Activated naive CD8-positive, alpha-beta T cell treated with anti-CD3 and anti-CD28 coated beads for 36 hours (primary cell): ENCODE data around the gene GPATCH4. TPM values are rescaled to one million over a fixed set of nuclear protein-coding genes. Genes with fewer than 3 reads are reported as not detected.
"Not testable (repeated sequence)": the region's sequence is repeated elsewhere in the genome, so short reads cannot be mapped to it uniquely, and the experiment has no call there.

Source experiments
- DNase-seq: peaks from one replicate; pipeline ENCODE4 v3.0.0; 2021
- H3K27ac Mint-ChIP-seq: one replicate; pipeline ENCODE4 v1.8.0; 2022; ENCODE audit warnings: mild to moderate bottlenecking, moderate library complexity, mixed read lengths
- H3K27me3 Mint-ChIP-seq: one replicate; pipeline ENCODE4 v1.8.0; 2022; ENCODE audit warnings: mild to moderate bottlenecking, mixed read lengths
- H3K36me3 Mint-ChIP-seq: one replicate; pipeline ENCODE4 v1.8.0; 2021; ENCODE audit warnings: mild to moderate bottlenecking, mixed read lengths
- H3K4me1 Mint-ChIP-seq: one replicate; pipeline ENCODE4 v1.8.0; 2021; ENCODE audit warnings: mixed read lengths
- H3K4me3 Mint-ChIP-seq: one replicate; pipeline ENCODE4 v1.8.0; 2022; ENCODE audit warnings: mild to moderate bottlenecking, moderate library complexity, mixed read lengths
- H3K9me3 Mint-ChIP-seq: one replicate; pipeline ENCODE4 v1.8.0; 2022; ENCODE audit warnings: mixed read lengths
- total RNA-seq, 2 experiments: library from RNA; stranded (reverse); gene quantifications; one replicate each; pipeline ENCODE4 v1.2.3, GENCODE V29; 2021

Gene GPATCH4
- total RNA-seq, 2 experiments from 2014 or later, result 103 TPM

DNA sequence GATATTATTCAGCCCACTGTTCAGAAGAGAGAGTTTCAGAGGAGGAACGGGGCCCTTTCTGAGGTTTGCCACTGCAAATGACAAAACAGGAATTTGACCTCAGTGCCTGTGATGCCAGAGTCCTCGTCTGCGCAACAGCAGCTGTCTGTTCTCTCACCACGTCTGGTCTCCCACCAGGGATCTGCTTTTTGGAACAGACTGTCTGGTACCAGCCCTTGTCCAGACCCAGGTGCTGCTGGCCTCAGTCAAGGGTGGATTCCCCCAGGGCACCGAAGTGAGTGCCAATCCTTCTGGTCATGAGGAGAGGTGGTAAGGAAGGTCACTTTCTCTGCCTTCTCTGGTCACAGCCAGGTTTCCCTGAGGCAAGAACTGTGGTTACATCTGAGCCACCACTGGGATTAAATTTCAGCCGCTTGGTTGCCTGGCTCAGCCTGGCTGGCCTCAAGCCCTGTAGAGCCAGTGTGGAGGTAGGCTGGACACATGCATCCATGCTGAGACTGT lies 38.4 kb upstream of the GPATCH4 start:
- H3K4me1 Mint-ChIP-seq, result peaks cover 24% of the 10 kb centered on the region
- no peak overlapping the region for H3K27ac Mint-ChIP-seq
- no peak for DNase-seq
- H3K36me3 Mint-ChIP-seq, result no peaks in the 10 kb centered on the region
- H3K4me3 Mint-ChIP-seq, result no peak overlapping the region
- H3K27me3 Mint-ChIP-seq, result peaks cover 87% of the 10 kb centered on the region
- H3K9me3 Mint-ChIP-seq, result no peaks in the 10 kb centered on the region

DNA sequence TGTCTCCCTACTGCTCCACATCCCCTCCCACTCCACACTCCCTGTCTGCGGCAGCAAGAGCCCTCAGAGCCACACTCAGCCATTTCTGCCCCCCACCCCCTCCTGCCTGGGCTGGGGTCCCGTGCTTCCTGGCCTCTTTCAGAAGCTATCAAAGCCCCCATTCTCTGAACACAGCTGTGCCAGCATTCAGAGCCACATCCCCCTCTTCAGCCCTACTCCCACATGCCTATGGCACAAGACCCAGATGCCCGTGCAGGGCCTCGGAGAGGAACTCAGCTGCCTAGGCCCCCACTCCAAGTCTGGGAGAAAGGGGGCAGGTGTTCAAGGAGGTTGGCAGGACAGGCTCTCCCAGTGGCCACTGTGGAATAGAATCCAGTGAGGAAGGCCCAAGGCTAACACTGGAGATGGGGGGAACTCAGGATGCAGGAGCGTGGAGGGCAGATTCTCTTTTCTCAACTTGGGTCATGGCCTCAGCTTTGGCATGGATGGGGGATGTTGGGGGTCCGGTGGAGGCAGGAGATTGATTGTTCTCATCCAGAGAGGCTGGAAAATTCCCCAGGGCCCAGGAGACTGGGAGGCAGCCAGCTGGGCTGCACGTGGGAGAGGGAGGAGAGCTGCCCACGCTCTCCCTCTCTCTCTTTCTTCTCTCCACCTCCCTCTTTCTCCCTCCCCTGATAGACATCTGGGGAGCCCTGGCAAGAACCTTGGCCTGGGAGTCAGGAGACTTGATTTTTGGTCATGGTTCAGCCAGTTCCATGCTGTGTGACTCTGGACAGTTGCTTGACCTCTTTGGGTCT lies 37.1 kb upstream of the GPATCH4 start:
- peaks cover 85% of the 10 kb centered on the region for H3K27me3 Mint-ChIP-seq
- no peak overlapping the region for H3K4me3 Mint-ChIP-seq
- no peaks in the 10 kb centered on the region for H3K9me3 Mint-ChIP-seq
- no peaks in the 10 kb centered on the region for H3K36me3 Mint-ChIP-seq
- no peak overlapping the region for H3K27ac Mint-ChIP-seq
- no peak for DNase-seq
- H3K4me1 Mint-ChIP-seq, result peaks cover 18% of the 10 kb centered on the region

DNA sequence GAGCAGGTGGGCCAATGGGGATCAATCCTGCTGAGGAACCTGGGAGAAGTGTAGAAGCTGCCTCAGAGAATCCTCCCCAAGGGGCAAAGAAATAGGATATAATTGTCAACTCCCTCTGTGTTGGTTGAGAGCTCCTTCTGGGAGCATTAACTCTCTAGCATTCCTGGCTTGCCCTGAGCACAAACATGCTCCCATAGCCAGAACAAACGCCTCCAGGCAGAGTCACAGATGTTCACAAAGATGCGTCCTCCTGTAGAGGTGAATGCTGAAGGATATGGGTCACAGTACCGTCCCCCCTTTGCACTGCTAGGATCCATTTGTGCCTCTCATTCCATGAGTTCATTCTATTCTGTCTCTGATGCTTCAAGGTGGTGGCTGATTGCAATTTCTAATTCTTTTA lies 31.1 kb upstream of the GPATCH4 start:
- H3K4me3 Mint-ChIP-seq, result no peak overlapping the region
- H3K27me3 Mint-ChIP-seq, result peaks cover 75% of the 10 kb centered on the region
- no peaks in the 10 kb centered on the region for H3K36me3 Mint-ChIP-seq
- H3K4me1 Mint-ChIP-seq, result no peaks in the 10 kb centered on the region
- no peak overlapping the region for H3K27ac Mint-ChIP-seq
- H3K9me3 Mint-ChIP-seq, result no peaks in the 10 kb centered on the region
- no peak for DNase-seq

DNA sequence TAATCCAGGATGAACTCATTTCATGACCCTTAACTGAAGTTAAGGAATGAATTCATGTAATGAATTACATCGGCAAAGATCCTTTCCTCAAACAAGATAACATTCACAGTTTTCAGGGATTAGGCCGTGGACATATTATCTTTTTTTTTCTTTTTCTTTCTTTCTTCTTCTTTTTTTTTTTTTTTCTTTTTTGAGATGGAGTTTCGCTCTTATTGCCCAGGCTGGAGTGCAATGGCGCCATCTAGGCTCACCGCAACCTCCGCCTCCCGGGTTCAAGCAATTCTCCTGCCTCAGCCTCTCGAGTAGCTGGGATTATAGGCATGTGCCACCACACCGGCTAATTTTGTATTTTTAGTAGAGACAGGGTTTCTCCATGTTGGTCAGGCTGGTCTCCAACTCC lies 29.9 kb upstream of the GPATCH4 start:
- not testable (repeated sequence) for H3K4me3 Mint-ChIP-seq, H3K4me1 Mint-ChIP-seq, H3K27ac Mint-ChIP-seq, H3K9me3 Mint-ChIP-seq, H3K36me3 Mint-ChIP-seq, DNase-seq
- peaks cover 72% of the 10 kb centered on the region for H3K27me3 Mint-ChIP-seq

DNA sequence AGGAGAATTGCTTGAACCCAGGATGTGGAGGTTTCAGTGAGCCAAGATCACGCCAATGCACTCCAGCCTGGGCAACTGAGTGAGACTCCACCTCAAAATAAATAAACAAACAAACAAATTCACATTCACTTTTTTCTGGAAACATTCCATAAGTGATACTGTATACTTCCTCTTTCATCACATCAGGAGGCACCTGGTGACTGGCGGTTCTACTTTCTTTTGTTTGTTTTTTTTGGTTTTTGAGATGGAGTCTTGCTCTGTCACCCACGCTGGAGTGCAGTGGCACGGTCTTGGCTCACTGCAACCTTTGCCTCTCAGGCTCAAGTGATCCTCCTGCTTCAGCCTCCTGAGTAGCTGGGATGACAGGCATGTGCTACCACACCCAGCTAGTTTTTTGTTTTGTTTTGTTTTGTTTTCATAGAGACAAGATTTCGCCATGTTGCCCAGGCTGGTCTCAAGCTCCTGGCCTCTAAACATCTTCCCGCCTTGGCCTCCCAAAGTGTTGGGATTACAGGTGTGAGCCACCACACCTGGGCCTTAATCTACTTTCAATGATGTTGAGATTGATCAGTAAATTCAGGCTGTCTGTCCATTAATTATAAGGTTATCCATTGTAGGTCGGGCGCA lies 28.7 kb upstream of the GPATCH4 start:
- Mint-ChIP-seq H3K4me1 (peaks cover 5% of the 10 kb centered on the region), H3K27me3 (peaks cover 74% of the 10 kb centered on the region), H3K36me3 (no peaks in the 10 kb centered on the region), H3K9me3 (no peaks in the 10 kb centered on the region), H3K4me3 (no peak overlapping the region), H3K27ac (no peak overlapping the region)
- no peak for DNase-seq

DNA sequence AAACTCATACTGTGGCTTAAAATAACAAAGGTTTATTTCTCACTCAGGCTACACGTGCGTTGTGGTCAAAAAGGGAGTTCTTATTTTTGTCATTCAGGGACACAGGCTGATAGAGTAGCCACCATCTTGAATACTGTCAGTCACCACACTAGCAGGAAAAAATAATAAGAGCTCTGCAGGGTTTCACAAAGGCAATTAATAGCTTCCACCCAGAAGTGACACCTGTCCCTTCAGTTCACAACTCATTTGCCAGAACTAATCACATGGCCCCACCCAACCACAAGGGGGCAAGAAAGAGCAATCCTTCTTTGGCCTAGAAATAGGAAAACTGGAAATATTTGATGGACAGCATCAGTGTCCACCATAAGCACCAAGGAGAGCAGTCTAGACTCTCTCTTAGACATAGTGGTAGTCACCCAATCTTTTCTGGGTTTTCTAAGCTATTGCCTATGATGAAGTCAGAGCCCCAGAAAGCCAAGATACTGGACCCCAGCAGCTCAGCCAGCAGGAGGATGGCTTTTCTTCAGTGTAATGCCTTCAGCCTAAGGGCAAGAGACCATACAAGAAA lies 26.1 kb upstream of the GPATCH4 start:
- Mint-ChIP-seq H3K4me3 (no peak overlapping the region), H3K27ac (no peak overlapping the region)
- no peak for DNase-seq

DNA sequence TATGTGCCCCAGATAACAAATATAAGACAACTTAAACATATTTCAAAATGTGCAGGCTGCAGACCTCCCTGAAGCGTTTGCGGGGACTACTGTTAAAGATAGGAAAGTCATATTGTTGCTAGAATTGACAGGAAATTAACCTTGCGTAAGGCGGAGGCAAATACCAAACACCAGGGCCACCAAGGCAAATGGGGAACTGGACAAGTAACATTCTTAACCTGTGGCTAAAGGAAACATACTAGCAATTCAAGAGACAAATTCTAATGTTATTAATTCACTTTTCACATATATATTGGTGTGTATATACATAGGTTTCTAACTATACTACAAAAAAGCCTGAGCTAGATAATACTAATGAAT lies 24.8 kb upstream of the GPATCH4 start:
- DNase-seq, result no peak
- Mint-ChIP-seq H3K4me3 (no peak overlapping the region), H3K36me3 (no peaks in the 10 kb centered on the region), H3K27me3 (peaks cover 80% of the 10 kb centered on the region), H3K4me1 (peaks cover 5% of the 10 kb centered on the region), H3K27ac (no peak overlapping the region), H3K9me3 (no peaks in the 10 kb centered on the region)

More for the DNA sequence above, 26.1 kb upstream of the GPATCH4 start:
- H3K9me3 Mint-ChIP-seq, result no peaks in the 10 kb centered on the region
- peaks cover 80% of the 10 kb centered on the region for H3K27me3 Mint-ChIP-seq
- peaks cover 5% of the 10 kb centered on the region for H3K4me1 Mint-ChIP-seq
- H3K36me3 Mint-ChIP-seq, result no peaks in the 10 kb centered on the region

DNA sequence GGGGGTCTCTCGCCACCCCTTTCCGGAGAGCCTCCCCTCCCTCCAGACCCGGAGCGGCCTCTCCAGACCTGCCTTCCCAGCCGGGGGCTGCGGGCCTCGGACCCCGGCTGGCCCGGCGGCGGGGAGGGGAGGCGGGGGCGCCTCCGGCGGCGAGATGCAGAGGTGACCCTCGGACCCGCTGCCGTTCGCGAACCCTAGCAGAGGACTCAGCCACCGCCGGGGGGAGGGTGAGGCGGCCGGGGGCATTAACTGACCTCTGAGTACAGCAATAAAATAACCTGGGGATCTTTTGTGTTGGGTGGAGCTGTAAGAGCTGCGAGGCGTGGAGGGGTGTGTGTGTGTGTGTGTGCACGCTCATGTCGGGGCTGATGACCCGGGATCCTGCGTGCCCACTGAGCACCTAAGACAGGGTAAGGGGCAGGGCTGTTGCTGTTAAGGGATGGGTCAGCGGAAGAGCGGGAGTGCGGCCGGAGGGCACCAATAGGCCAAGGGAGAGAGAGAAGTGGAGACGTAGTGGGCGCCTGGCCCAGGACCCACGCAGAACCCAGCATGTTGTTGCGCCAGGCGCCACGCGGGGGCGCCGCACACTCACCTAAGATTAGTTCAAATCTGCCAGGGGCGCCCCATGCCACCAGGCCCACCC lies 24.3 kb upstream of the GPATCH4 start:
- H3K4me3 Mint-ChIP-seq, result peak overlapping the region; percentile 38

DNA sequence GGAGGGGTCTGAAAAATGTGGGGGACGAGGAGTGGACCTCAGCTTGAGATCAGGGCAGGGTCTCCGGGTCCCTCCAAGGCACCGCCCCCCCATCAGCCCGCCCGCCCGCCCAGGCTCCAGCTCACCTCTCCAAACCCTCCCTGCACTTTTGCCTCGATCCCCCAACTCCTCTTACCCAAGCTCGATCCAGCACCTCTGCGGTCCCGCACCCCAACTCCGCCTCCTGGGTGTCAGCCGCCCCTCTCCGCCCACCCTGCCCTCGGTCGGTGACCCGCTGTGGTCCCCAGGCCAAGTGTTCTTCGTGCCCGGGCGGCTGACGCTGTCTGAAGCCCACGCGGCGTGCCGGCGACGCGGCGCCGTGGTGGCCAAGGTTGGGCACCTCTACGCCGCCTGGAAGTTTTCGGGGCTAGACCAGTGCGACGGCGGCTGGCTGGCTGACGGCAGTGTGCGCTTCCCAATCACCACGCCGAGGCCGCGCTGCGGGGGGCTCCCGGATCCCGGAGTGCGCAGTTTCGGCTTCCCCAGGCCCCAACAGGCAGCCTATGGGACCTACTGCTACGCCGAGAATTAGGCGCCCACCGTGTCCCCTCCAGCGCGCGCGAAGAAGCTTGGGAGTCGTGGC lies 23.6 kb upstream of the GPATCH4 start:
- Mint-ChIP-seq H3K27me3 (peaks cover 79% of the 10 kb centered on the region), H3K27ac (no peak overlapping the region), H3K4me1 (peaks cover 5% of the 10 kb centered on the region), H3K36me3 (no peaks in the 10 kb centered on the region), H3K9me3 (no peaks in the 10 kb centered on the region), H3K4me3 (no peak overlapping the region)
- DNase-seq, result no peak

More for the DNA sequence above, 24.3 kb upstream of the GPATCH4 start:
- H3K36me3 Mint-ChIP-seq, result no peaks in the 10 kb centered on the region
- peaks cover 5% of the 10 kb centered on the region for H3K4me1 Mint-ChIP-seq
- peak; percentile 52 for DNase-seq
- peaks cover 79% of the 10 kb centered on the region for H3K27me3 Mint-ChIP-seq
- no peaks in the 10 kb centered on the region for H3K9me3 Mint-ChIP-seq
- no peak overlapping the region for H3K27ac Mint-ChIP-seq

DNA sequence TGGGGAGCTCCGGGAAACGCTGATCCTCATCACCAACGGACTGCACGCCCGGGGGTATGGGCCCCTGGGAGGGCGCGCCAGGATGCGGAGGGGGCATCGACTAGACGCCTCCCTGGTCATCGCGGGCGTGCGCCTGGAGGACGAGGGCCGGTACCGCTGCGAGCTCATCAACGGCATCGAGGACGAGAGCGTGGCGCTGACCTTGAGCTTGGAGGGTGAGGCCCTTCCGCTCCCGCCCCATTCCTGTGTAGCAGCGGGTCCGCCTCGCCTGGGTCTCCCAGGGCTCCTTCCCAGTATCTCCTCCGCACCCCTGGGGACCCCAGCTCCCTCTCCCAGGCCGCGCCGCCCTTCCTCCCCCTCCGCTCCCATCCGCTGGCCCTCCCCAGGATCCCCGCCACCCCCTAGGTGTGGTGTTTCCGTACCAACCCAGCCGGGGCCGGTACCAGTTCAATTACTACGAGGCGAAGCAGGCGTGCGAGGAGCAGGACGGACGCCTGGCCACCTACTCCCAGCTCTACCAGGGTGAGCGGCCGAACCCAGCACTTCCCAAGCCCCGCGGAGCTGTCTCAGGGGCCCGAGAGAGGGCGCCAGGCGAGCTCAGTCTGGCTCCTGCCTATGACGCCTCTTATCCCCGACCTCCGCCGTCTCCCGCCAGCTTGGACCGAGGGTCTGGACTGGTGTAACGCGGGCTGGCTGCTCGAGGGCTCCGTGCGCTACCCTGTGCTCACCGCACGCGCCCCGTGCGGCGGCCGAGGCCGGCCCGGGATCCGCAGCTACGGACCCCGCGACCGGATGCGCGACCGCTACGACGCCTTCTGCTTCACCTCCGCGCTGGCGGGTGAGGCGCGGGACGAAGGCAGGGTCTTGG lies 22.9 kb upstream of the GPATCH4 start:
- peaks cover 80% of the 10 kb centered on the region for H3K27me3 Mint-ChIP-seq
- peaks cover 5% of the 10 kb centered on the region for H3K4me1 Mint-ChIP-seq
- no peak overlapping the region for H3K27ac Mint-ChIP-seq
- peak overlapping the region; percentile 54 for H3K4me3 Mint-ChIP-seq
- no peaks in the 10 kb centered on the region for H3K9me3 Mint-ChIP-seq
- no peaks in the 10 kb centered on the region for H3K36me3 Mint-ChIP-seq
- DNase-seq, result peak; percentile 47

DNA sequence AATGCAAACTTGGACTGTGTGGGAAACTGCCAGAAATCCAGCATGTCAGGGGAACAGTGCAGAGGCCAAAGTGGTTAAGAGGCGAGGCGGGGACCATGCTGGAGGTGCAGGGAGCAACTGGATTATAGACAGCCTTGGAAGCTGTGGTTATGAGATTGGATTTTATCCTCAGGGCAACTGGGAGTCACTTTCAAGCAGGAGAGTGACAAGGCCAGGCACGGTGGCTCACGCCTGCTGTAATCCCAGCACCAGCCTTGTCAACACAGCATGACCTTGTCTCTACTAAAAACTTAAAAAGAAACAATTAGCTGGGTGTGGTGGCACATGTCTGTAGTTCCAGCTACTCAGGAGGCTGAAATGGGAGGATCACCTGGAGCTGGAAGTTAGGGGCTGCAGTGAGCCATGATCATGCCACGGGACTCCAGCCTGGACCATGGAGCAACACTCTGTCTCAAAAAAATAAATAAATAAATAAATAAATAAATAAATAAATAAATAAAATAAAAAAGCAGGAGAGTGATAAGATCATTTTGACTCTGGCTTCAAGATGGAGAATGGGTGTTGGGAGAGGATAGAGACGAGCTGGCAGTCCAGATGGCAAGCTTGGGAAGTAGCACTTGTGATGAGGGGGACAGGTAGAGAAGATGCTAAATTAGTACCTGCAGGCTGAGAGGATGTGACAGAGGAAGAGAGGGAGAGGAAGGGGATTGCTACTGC lies 21.5 kb upstream of the GPATCH4 start:
- Mint-ChIP-seq H3K4me3 (no peak overlapping the region), H3K9me3 (no peaks in the 10 kb centered on the region), H3K36me3 (no peaks in the 10 kb centered on the region), H3K4me1 (peaks cover 5% of the 10 kb centered on the region), H3K27ac (no peak overlapping the region), H3K27me3 (peaks cover 91% of the 10 kb centered on the region)
- DNase-seq, result no peak

DNA sequence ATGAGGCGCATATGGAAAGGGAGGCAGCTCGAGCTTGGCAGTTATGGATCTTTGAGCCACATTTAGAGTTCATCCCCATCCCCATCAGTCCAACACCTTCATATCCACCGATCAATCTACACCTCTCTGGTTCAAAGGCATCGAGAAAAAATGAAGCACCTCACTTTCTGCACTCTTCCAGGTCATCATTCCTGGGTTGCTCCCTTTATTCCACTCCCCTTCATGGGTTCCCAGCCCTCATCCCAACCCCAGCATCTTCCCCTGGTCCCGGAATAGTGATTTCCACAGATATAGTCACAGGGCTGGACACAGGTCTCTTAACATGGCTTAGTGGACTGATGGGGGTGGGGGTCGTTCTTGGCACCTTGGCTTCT lies 18.3 kb upstream of the GPATCH4 start:
- no peak overlapping the region for H3K27ac Mint-ChIP-seq
- no peaks in the 10 kb centered on the region for H3K4me1 Mint-ChIP-seq
- DNase-seq, result no peak
- H3K36me3 Mint-ChIP-seq, result no peaks in the 10 kb centered on the region
- peaks cover 88% of the 10 kb centered on the region for H3K27me3 Mint-ChIP-seq
- no peak overlapping the region for H3K4me3 Mint-ChIP-seq
- H3K9me3 Mint-ChIP-seq, result no peaks in the 10 kb centered on the region

DNA sequence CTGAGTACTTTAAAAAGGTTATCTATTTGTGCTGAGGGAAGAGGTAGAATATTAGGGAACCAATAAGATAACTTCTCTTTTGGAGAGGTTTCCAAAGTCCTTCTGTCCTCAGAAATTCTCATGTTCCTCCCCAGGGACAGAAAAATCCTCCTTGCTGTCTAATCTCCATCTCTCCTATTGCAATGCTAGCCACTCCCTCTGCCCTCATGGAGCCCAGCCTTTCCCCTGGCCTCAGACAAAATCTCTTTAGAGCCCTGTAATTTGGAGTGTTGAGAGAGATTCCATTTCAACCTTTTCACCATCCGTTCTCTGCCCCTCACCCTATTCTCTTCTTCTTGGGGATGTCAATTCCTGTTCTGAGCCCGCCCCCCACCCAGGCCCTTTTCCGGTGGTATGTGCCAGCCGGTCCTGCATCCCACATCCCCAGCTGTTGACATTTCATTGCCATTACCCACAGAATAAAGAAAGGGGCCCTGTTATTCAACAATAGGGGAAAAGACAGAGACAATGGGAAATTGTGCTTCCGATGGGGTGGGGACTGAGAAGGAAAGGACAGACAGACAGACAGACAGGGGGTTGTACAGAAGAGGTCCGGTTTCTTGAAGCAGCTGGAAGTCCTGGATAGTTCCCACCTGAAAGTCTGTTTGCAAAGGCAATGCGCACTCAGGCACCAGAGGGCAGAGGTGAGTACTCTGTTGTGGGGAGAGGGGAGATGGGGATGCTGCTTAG lies 17.7 kb upstream of the GPATCH4 start, which contains the start of gene HAPLN2:
Gene HAPLN2 (plus strand): TSS at position 563 of the 729 bp plus-strand sequence. CDS start 4,076 bp downstream, outside the sequence.
- no peak for DNase-seq
- Mint-ChIP-seq H3K27ac (no peak within 1 kb of the TSS), H3K4me3 (no peak within 1 kb of the TSS), H3K4me1 (no peaks in the 10 kb centered on the region), H3K36me3 (no peaks in the 10 kb centered on the region), H3K27me3 (peaks cover 88% of the 10 kb centered on the region), H3K9me3 (no peaks in the 10 kb centered on the region)
